OCI-LY1 (cell line): ENCODE measurements around the gene TMEM45B.

Experiments
- H2AFZ ChIP-seq: fragments of 200-600 bp; sonication (generic), shearing (Covaris generic); 2 replicates; pipeline ENCODE4 v1.6.0; 2014; ENCODE audit warnings: antibody characterized with exemption, mild to moderate bottlenecking, low read length
- H3F3A ChIP-seq: fragments of 200-600 bp; sonication (generic), shearing (Covaris generic); 2 replicates; pipeline ENCODE4 v1.6.0; 2014; ENCODE audit warnings: mild to moderate bottlenecking, antibody characterized with exemption, low read length, moderate library complexity; ENCODE audit not compliant: insufficient read depth
- H3K27ac ChIP-seq: fragments of 200-600 bp; sonication (generic); 2 replicates; pipeline ENCODE4 v1.5.1; 2014; ENCODE audit warnings: low read length, mixed run types, mild to moderate bottlenecking, low read depth; ENCODE audit not compliant: poor library complexity, severe bottlenecking
- H3K27me3 ChIP-seq: fragments of 200-600 bp; sonication (generic); 2 replicates; pipeline ENCODE4 v1.6.0; 2014; ENCODE audit warnings: antibody characterized with exemption, mild to moderate bottlenecking, low read length, moderate library complexity; ENCODE audit not compliant: insufficient read depth
- H3K36me3 ChIP-seq: fragments of 200-600 bp; sonication (generic); 2 replicates; pipeline ENCODE4 v1.6.1; 2014; ENCODE audit warnings: mild to moderate bottlenecking, antibody characterized with exemption, low read length, moderate library complexity, mixed read lengths; ENCODE audit not compliant: insufficient read depth
- H3K4me1 ChIP-seq: fragments of 200-600 bp; sonication (generic); 2 replicates; pipeline ENCODE4 v1.5.1; 2014; ENCODE audit warnings: mild to moderate bottlenecking, low read length, moderate library complexity; ENCODE audit not compliant: insufficient read depth, severe bottlenecking
- H3K4me2 ChIP-seq: fragments of 200-600 bp; sonication (generic), shearing (Covaris generic); 2 replicates; pipeline ENCODE4 v1.6.1; 2014; ENCODE audit warnings: low read length
- H3K4me3 ChIP-seq: fragments of 200-600 bp; sonication (generic); 2 replicates; pipeline ENCODE4 v1.5.1; 2014; ENCODE audit warnings: low read length, low read depth, mild to moderate bottlenecking, mixed read lengths; ENCODE audit not compliant: poor library complexity, severe bottlenecking
- H3K79me2 ChIP-seq: fragments of 200-600 bp; shearing (Covaris generic); 2 replicates; pipeline ENCODE4 v1.6.1; 2016; ENCODE audit warnings: mixed run types, low read length, mixed read lengths; ENCODE audit not compliant: insufficient read depth
- H3K9ac ChIP-seq: fragments of 200-600 bp; sonication (generic), shearing (Covaris generic); 2 replicates; pipeline ENCODE4 v1.6.1; 2014; ENCODE audit warnings: mild to moderate bottlenecking, low read length, mixed read lengths
- H3K9me2 ChIP-seq: fragments of 200-600 bp; sonication (generic), shearing (Covaris generic); 2 replicates; pipeline ENCODE4 v1.6.1; 2014; ENCODE audit warnings: low read depth, mild to moderate bottlenecking, low read length, mixed read lengths
- H3K9me3 ChIP-seq: fragments of 200-600 bp; shearing (Covaris generic); 2 replicates; pipeline ENCODE4 v1.6.1; 2014; ENCODE audit warnings: low read length, mixed read lengths
- H4K20me1 ChIP-seq: fragments of 200-600 bp; sonication (generic), shearing (Covaris generic); 2 replicates; pipeline ENCODE4 v1.6.0; 2016; ENCODE audit warnings: mild to moderate bottlenecking, low read length; ENCODE audit not compliant: insufficient read depth
- CTCF ChIP-seq: fragments of 200-600 bp; sonication (generic), shearing (Covaris generic); IDR thresholded peaks from 2 replicates; pipeline ENCODE4 v1.5.1; 2017; ENCODE audit warnings: mild to moderate bottlenecking, antibody characterized with exemption, low read length, moderate library complexity, mixed read lengths
- EZH2 ChIP-seq: fragments of 200-600 bp; sonication (generic), shearing (Covaris generic); IDR thresholded peaks from 2 replicates; pipeline ENCODE4 v1.8.0; 2017; ENCODE audit warnings: borderline replicate concordance, mixed run types, mild to moderate bottlenecking, antibody characterized with exemption, low read length, moderate library complexity, mixed read lengths

The TMEM45B gene

GRCh38 chr11:129894278-129895125, 78.9 kb downstream of the TMEM45B start:
- Histone ChIP-seq H3K27ac (no peak overlapping the region), H4K20me1 (no peaks in the 10 kb centered on the region)

DNA sequence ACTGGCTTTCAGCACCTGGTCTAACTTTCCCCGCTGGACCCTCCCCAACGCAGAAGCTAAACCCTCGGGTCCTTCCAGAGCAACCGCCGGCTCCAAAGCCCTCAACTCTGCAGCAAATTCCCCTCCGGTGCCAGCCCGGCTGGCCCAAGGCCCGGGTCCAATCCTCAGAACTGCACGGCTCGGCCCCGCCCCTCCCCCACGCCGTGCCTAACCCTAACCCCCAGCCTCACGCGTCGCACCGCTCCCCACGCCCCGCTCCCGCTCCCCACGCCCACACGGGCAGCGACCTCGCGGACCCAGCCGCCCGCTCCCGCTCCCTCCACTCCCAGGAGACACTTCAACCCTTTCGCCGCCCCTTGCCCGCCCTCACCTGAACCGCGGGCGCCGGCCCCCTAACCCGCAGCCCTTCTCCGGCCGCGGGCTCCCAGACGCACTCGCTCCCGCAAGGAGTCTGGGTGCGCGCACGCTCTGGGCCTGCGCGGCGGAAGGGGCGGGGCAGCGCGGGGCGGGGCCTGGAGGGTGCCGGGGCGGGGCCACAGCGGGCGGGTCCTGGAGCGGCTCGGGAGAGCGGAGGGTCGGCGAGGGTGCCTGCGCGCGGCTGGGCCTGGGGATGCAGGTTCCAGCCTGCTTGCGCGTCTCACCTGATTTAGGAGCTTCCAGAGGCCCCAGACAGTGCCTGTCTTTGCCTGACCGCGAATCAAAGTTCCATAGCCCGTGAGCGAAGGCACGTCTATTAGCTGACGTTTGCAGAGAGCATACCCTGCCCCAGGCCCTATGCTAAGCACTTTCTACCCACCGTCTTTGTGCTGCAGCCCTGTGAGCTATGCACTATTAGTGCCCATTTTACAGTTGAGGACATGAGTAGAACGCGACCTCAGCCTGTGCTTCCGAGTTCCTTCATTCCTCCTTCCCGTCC, 79.7 kb downstream of the TMEM45B start, which contains the start of gene NFRKB:
TSS of gene NFRKB (minus strand) at position 453 of the 916 bp plus-strand sequence. CDS start 2,729 bp downstream, outside the sequence.
- Histone ChIP-seq H3K4me1 (peaks cover 18% of the 10 kb centered on the region), H3K4me3 (peak within 1 kb of the TSS; percentile 83), H3K27ac (peak within 1 kb of the TSS; percentile 64), H3K9me3 (no peaks in the 10 kb centered on the region), H3K79me2 (peaks cover 14% of the 10 kb centered on the region), H3K27me3 (no peaks in the 10 kb centered on the region), H3K4me2 (peak within 1 kb of the TSS; percentile 64), H2AFZ (no peak within 1 kb of the TSS), H3K9me2 (no peaks in the 10 kb centered on the region), H3K36me3 (peaks cover 41% of the 10 kb centered on the region), H4K20me1 (no peaks in the 10 kb centered on the region), H3F3A (no peaks in the 10 kb centered on the region), H3K9ac (peak within 1 kb of the TSS; percentile 78)
- no peak for TF ChIP-seq EZH2
- peak; percentile 8; the same call in 1 of the 2 replicates for TF ChIP-seq CTCF

More at GRCh38 chr11:129894278-129895125, 78.9 kb downstream of the TMEM45B start:
- Histone ChIP-seq H3K4me3 (peak overlapping the region; percentile 83), H2AFZ (no peak overlapping the region), H3K9ac (peak overlapping the region; percentile 78), H3K27me3 (no peaks in the 10 kb centered on the region), H3K4me2 (peak overlapping the region; percentile 64), H3K4me1 (peaks cover 18% of the 10 kb centered on the region), H3K9me3 (no peaks in the 10 kb centered on the region), H3F3A (no peaks in the 10 kb centered on the region), H3K79me2 (peaks cover 14% of the 10 kb centered on the region), H3K36me3 (peaks cover 42% of the 10 kb centered on the region), H3K9me2 (no peaks in the 10 kb centered on the region)
- TF ChIP-seq EZH2 = no peak
- TF ChIP-seq CTCF = no peak

DNA sequence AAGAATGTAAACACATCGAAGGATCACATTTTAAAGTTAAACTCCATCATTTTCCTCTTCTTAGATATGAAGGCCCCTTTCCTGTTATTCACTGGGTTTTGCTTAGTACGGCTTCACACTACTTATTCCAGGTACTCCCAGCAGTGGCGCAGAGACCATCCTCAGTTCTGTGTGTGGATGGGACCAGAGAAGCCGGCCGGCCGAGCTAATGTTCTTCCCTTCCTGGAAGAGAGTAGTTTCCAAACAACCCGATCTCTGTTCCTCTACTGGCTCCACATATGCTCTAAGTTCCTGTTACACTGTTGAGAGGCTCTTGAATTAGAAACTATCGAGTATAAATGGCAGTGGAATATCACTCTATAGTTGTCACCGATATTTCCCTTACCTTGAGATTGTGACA, 80.4 kb downstream of the TMEM45B start:
- Histone ChIP-seq H3K9me2 (no peaks in the 10 kb centered on the region), H3F3A (no peaks in the 10 kb centered on the region), H2AFZ (no peak overlapping the region), H3K9me3 (no peaks in the 10 kb centered on the region), H3K4me2 (peak overlapping the region; percentile 64), H3K27ac (peak overlapping the region; percentile 64), H3K4me1 (peaks cover 18% of the 10 kb centered on the region), H3K36me3 (peaks cover 43% of the 10 kb centered on the region), H4K20me1 (no peaks in the 10 kb centered on the region), H3K4me3 (peak overlapping the region; percentile 83), H3K79me2 (peaks cover 14% of the 10 kb centered on the region), H3K27me3 (no peaks in the 10 kb centered on the region), H3K9ac (peak overlapping the region; percentile 48)
- TF ChIP-seq EZH2 (no peak), CTCF (no peak; the same call in 1 of the 2 replicates)
